NCI-H345 treated with DMSO at 0.1 percent for 48 hours (cell line): Measurements from ENCODE around the gene RAB43.
"Not testable (repeated sequence)": the region's sequence is repeated elsewhere in the genome, so short reads cannot be mapped to it uniquely, and the experiment has no call there.

Experiments
- DNase-seq: peaks from one replicate; lab custom pipeline; 2025; ENCODE audit not compliant: unreplicated experiment; lab: John Stamatoyannopoulos, UW

RAB43 gene

GRCh38 chr3:129121792-129122411 lies at the start of gene RAB43:
Gene RAB43, minus strand, starts transcription at chr3:129121804. Its CDS starts 315 bp downstream, at chr3:129121489.
- DNase-seq = peak; percentile 54

DNA sequence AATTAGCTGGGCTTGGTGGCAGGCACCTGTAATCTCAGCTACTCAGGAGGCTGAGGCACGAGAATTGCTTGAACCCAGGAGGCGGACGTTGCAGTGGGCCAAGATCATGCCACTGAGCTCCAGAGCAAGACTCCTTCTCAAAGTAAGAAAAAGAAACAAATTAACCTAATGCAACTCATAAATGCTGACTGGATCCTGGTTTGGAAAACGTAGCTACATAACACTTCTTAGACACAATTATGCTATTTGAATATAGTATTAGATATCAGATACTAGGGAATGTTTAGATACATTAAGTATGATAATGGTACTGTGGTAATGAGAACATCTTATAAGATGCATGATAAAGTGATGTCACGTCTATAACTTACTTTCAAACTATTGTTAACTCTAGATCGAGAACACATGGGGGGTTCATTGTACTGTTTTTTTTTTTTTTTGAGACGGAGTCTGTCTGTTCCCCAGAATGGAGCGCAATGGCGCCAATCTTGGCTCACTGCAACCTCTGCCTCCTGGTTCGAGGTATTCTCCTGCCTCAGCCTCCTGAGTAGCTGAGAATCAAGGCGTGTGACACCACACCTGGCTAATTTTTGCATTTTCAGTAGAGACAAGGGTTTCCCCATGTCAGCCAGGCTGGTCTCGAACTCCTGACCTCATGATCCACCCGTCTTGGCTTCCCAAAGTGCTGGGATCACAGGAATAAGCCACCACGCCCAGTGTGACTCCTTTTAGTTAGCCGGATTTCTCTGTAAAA lies 45.2 kb upstream of the RAB43 start:
- DNase-seq = no peak

- DNase-seq = not testable (repeated sequence)
Measured at GRCh38 chr3:129165594-129165993, 44.0 kb upstream of the RAB43 start.

DNA sequence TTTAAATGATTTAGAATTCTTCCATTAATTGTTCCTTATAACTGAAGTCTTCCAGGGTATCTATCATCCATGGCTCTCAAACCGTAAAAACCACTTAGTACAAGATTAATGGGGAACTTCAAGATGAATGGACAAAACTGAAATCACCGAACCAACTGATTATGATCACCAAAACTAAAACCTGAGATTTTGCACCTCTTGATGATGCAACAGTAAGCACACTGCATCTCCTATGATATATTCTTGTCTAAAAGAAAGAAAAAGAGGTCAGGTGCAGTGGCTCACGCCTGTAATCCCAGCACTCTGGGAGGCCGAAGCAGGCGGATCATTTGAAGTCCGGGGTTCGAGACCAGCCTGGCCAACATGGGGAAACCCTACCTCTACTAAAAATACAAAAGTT lies 42.9 kb upstream of the RAB43 start:
- no peak for DNase-seq

DNA sequence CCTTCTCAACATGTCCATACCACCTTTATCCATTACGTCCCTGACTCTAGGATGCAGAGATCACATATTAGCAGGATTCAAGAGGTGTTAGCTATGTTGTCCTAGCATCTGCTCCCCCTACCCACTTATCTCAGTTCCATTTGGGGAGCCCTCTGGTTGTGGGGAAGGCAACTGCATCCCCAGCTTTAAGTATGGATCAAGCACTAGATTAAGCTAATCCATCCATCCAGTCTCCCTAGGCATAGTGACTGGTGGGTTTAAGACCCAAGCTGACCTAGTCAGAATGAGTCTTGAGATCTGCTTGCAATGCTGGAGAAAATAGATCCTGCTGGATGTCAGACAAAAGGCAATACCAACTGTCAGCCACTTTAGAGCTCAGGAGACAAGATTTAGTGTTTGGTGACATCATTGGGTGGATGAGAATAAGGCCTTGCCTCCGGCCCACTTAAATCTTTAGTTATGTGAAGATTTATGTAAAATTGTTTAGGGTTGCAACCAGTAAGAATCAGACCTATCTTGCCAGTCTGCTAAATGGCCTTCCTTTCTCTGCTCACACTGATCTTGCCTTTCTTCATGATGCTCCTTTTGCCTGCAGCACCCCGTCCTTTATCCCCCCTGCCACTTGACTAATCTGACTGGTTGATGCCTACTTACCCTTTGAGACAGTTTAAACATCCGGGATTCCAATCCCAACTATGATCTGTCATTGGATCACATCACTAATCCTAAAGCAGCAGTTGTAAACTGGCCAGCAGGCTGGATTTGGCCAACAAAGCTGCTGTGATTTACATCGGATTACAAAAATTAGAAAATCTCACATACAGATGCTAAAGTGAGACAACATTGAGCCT lies 41.4 kb upstream of the RAB43 start:
- no peak for DNase-seq

GRCh38 chr3:129161860-129162271 lies 40.3 kb upstream of the RAB43 start:
- DNase-seq = no peak

GRCh38 chr3:129160891-129161859 lies 39.6 kb upstream of the RAB43 start, which contains the start of gene ISY1:
Gene ISY1, minus strand, starts transcription at chr3:129161063. Its CDS starts 88 bp downstream, at chr3:129160975.
- peak; percentile 75 for DNase-seq

DNA sequence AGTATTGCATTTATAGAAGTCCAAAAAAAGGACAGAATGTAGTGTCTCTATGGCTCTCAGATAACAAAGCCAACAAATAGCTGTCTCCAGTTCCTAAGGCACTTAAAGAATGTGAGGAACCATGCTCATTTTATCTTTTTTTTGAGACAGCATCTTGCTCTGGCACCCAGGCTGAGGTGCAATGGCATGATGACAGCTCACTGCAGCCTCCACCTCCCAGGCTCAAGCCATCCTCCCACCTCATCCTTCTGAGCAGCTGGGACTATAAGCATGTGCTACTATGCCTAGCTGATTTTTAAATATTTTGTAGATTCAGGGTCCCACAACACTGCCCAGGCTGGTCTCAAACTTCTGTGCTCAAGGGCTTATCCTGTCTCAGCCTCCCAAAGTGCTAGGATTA lies 23.2 kb upstream of the RAB43 start:
- DNase-seq = no peak

DNA sequence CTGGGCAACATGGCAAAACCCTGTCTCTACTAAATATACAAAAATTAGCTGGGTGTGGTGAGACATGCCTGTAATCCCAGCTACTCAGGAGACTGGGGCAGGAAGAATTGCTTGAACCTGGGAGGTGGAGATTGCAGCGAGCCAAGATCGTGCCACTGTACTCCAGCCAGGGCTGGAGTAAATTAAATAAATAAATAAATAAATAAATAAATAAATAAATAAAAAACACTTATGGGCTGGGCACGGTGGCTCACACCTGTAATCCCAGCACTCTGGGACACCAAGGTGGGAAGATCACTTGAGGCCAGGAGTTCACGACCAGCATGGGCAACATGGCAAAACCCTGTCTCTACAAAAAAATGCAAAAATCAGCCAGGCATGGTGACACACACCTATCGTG lies 19.4 kb upstream of the RAB43 start:
- not testable (repeated sequence) for DNase-seq

DNA sequence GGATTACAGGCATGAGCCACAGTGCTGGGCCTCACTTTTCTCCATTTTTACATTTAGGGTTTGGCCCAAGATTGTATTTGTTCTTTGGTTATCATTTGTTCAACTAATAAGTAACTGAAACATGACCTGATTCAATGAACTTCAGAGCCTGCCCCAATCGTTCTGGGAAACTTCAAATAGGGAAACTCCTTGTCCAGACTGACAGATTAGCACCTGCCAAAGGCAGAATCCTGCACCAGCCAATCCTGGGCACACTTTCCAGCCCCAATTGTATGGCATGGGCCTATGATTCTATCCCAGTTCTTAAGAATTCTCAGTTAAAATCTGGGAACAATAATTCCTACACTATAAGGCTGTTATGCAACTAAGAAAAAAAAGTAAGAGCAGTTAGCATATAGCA lies 18.3 kb upstream of the RAB43 start:
- no peak for DNase-seq

- not testable (repeated sequence) for DNase-seq
Measured at GRCh38 chr3:129136275-129136674, 14.7 kb upstream of the RAB43 start.

DNA sequence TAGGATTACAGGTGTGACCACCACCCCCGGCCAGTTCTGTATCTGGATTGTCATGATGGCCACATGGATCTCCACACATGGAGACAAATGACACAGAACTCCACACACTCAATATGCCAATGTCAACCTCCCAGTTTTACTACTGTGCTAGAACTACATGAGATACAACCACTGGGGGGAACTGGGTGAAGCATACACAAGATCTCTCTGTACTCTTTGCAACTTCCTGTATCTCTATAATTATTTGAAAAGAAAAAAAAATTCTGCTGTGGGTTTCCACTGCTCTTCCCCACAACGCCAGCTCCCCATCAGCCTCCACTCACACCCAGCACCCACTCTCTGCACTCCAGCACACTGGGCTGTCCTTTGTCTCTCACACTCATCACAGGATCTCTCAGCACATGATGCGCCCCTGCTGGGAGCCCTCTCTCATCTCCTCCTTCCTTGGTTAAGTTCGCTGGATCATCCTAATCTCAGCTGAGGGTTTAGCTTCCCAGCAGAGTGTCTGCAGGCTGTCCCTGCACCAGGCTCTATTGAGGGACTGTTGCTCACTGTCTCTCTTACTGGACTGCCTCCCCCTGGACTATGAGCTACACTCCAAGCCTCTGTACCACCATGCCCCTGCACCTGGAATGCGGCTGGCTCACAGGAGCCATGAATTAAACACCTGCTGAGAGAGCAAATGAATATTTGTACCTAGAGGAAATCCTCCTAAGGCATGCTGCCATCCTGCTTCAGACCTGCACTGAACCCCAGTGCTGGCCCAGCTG lies 10.7 kb upstream of the RAB43 start:
- DNase-seq = no peak

DNA sequence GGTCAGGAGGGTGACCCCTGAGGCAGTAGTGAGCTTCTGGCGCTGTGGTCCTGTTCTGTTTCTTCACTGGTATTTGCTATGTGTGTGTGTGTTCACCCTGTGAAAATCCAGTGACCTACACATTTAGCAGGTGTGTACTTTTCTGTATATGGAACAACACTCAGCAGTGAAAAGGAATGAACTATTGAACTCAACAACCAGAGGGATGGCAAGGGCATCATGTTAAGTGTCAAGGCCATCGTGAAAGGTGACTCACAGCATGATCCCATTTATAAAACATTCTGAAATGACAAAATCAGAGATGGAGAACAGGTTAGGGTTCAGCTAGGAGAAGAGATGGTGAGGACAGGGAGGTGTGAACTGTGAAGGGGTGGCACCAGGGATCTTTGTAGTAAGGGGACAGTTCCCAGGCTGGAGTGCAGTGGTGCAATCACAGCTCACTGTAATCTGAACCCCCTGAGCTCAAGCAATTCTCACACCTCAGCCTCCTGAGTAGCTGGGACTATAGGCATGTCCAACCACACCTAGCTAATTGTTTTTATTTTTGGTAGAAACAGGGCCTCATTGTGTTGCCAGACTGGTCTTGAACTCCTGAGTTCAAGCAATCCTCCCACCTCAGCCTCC lies 10.0 kb upstream of the RAB43 start:
- DNase-seq = no peak

DNA sequence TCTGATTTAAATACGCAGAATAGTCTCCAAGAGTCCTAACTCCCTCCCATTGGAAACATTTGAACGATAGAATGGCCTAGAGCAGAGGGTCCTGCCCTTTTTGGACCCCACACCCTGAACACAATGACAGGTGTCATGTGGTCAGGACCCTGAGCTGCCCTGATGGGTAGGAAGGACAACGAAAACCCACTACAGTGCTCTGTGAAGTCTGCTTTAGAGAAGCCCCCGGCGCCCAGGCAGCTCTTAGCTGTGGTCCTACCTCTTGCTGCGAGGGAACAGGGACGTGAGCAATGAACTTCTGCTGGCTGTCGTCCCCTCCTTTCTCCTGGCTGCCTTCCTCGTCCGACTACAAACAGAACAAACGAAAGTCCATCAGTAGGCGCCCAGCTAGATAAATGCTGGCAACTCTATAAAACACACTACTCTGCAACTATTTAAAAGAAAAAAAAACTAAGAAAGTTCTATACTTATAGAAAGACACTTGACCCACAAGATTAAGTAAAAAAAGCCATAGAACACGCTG lies 8.7 kb upstream of the RAB43 start:
- DNase-seq = no peak

DNA sequence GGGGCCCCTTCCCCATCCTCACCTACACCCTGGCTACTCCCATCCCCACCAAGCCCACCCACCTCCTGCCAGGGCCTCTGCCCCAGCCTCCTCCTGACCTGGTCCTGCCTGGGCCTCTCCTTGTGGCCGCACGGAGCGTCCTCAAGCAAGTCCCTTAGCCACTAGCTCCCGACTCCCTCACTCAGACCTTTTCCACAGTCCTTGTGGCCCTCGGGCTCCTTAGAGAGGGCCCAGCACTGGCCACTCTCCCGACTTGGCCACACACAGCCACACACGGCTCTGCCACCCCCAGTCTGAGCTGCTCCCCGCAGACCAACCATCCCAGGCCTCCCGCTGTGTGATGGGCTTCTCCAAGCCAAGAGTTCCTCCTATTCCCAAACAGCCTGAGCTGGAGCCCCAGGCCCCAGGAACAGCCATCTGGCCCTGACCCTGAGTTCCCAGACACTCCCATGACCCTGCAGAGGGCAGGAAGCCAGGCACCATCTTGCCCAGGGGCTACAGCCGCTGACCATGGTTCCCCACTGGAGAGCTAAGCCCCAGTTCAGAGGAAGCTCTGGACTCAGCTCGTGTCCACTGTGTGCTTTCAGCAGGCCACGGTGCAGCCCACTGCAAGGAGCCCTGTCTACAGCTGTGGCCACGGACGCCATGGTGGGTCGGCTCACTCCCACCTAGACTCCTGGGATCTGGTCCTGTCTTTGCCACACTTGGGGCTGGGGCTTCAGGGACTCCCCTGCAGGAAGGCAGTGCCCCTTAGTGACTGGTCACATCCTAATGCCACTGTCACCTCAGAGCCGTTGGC lies 7.0 kb upstream of the RAB43 start:
- DNase-seq = no peak

DNA sequence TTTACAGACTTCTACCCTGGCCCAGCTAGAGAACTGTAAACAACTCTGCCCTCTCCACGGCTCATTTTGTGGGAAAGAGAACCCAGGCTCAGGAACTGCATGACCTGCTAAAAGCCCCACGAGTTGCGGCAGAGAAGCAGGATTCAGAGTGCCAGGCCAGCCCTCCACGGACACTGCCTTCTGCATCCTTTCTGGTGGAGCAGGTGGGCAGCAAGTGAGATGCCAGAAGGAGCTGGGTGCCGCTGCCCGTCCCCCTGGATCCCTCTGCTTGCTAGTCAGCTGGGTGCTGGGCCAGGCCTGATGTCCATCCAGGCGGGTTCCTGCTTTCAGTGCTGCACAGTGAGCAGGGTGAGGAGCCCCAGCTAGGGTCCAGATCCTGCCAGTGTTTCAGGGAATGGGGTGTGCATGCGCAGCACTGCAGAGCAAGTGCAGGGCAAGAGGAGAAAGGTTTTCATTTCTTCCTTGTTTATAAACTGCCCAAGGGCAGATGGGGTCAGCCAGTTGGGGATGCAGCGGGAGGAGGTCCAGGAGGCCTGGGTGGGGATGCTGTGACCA lies 5.2 kb upstream of the RAB43 start:
- no peak for DNase-seq

- no peak for DNase-seq
Measured at GRCh38 chr3:129123314-129124060, 1.9 kb upstream of the RAB43 start.
